OCI-LY1 (cell line): ENCODE data around the gene TIMP4.

Source experiments
- H2AFZ ChIP-seq: fragments of 200-600 bp; sonication (generic), shearing (Covaris generic); 2 replicates; pipeline ENCODE4 v1.6.0; 2014; ENCODE audit warnings: antibody characterized with exemption, mild to moderate bottlenecking, low read length
- H3F3A ChIP-seq: fragments of 200-600 bp; sonication (generic), shearing (Covaris generic); 2 replicates; pipeline ENCODE4 v1.6.0; 2014; ENCODE audit warnings: mild to moderate bottlenecking, antibody characterized with exemption, low read length, moderate library complexity; ENCODE audit not compliant: insufficient read depth
- H3K27ac ChIP-seq: fragments of 200-600 bp; sonication (generic); 2 replicates; pipeline ENCODE4 v1.5.1; 2014; ENCODE audit warnings: low read length, mixed run types, mild to moderate bottlenecking, low read depth; ENCODE audit not compliant: poor library complexity, severe bottlenecking
- H3K27me3 ChIP-seq: fragments of 200-600 bp; sonication (generic); 2 replicates; pipeline ENCODE4 v1.6.0; 2014; ENCODE audit warnings: antibody characterized with exemption, mild to moderate bottlenecking, low read length, moderate library complexity; ENCODE audit not compliant: insufficient read depth
- H3K36me3 ChIP-seq: fragments of 200-600 bp; sonication (generic); 2 replicates; pipeline ENCODE4 v1.6.1; 2014; ENCODE audit warnings: mild to moderate bottlenecking, antibody characterized with exemption, low read length, moderate library complexity, mixed read lengths; ENCODE audit not compliant: insufficient read depth
- H3K4me1 ChIP-seq: fragments of 200-600 bp; sonication (generic); 2 replicates; pipeline ENCODE4 v1.5.1; 2014; ENCODE audit warnings: mild to moderate bottlenecking, low read length, moderate library complexity; ENCODE audit not compliant: insufficient read depth, severe bottlenecking
- H3K4me2 ChIP-seq: fragments of 200-600 bp; sonication (generic), shearing (Covaris generic); 2 replicates; pipeline ENCODE4 v1.6.1; 2014; ENCODE audit warnings: low read length
- H3K4me3 ChIP-seq: fragments of 200-600 bp; sonication (generic); 2 replicates; pipeline ENCODE4 v1.5.1; 2014; ENCODE audit warnings: low read length, low read depth, mild to moderate bottlenecking, mixed read lengths; ENCODE audit not compliant: poor library complexity, severe bottlenecking
- H3K79me2 ChIP-seq: fragments of 200-600 bp; shearing (Covaris generic); 2 replicates; pipeline ENCODE4 v1.6.1; 2016; ENCODE audit warnings: mixed run types, low read length, mixed read lengths; ENCODE audit not compliant: insufficient read depth
- H3K9ac ChIP-seq: fragments of 200-600 bp; sonication (generic), shearing (Covaris generic); 2 replicates; pipeline ENCODE4 v1.6.1; 2014; ENCODE audit warnings: mild to moderate bottlenecking, low read length, mixed read lengths
- H3K9me2 ChIP-seq: fragments of 200-600 bp; sonication (generic), shearing (Covaris generic); 2 replicates; pipeline ENCODE4 v1.6.1; 2014; ENCODE audit warnings: low read depth, mild to moderate bottlenecking, low read length, mixed read lengths
- H3K9me3 ChIP-seq: fragments of 200-600 bp; shearing (Covaris generic); 2 replicates; pipeline ENCODE4 v1.6.1; 2014; ENCODE audit warnings: low read length, mixed read lengths
- H4K20me1 ChIP-seq: fragments of 200-600 bp; sonication (generic), shearing (Covaris generic); 2 replicates; pipeline ENCODE4 v1.6.0; 2016; ENCODE audit warnings: mild to moderate bottlenecking, low read length; ENCODE audit not compliant: insufficient read depth
- CTCF ChIP-seq: fragments of 200-600 bp; sonication (generic), shearing (Covaris generic); IDR thresholded peaks from 2 replicates; pipeline ENCODE4 v1.5.1; 2017; ENCODE audit warnings: mild to moderate bottlenecking, antibody characterized with exemption, low read length, moderate library complexity, mixed read lengths
- EZH2 ChIP-seq: fragments of 200-600 bp; sonication (generic), shearing (Covaris generic); IDR thresholded peaks from 2 replicates; pipeline ENCODE4 v1.8.0; 2017; ENCODE audit warnings: borderline replicate concordance, mixed run types, mild to moderate bottlenecking, antibody characterized with exemption, low read length, moderate library complexity, mixed read lengths

Gene TIMP4

DNA sequence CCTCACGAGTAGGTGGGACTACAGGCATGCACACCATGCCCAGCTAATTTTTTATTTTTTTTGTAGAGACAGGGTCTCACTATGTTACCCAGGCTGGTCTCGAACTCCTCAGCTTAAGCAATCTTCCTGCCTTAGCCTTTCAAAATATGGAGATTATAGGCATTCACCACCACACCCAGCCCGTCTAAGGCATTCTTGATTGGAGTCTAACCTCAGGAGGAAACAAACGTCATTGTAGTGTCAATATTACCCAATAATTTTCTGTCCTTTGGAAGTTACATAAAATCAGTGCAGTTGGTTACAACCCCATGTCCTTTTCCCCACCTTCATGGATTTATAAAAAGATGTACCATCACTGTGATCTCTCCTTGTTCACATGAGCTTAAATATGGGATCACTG lies 41.8 kb downstream of the TIMP4 start:
- Histone ChIP-seq H2AFZ (no peak overlapping the region), H3F3A (no peaks in the 10 kb centered on the region), H3K36me3 (no peaks in the 10 kb centered on the region), H3K9me3 (no peaks in the 10 kb centered on the region), H3K79me2 (no peaks in the 10 kb centered on the region), H4K20me1 (no peaks in the 10 kb centered on the region), H3K27me3 (no peaks in the 10 kb centered on the region), H3K9ac (no peak overlapping the region), H3K27ac (no peak overlapping the region), H3K4me2 (no peak overlapping the region), H3K4me3 (no peak overlapping the region), H3K9me2 (no peaks in the 10 kb centered on the region), H3K4me1 (no peaks in the 10 kb centered on the region)
- TF ChIP-seq CTCF (no peak), EZH2 (no peak)

- no peak for TF ChIP-seq EZH2
- no peak for TF ChIP-seq CTCF
Measured at GRCh38 chr3:12115849-12116248, 42.9 kb downstream of the TIMP4 start.

DNA sequence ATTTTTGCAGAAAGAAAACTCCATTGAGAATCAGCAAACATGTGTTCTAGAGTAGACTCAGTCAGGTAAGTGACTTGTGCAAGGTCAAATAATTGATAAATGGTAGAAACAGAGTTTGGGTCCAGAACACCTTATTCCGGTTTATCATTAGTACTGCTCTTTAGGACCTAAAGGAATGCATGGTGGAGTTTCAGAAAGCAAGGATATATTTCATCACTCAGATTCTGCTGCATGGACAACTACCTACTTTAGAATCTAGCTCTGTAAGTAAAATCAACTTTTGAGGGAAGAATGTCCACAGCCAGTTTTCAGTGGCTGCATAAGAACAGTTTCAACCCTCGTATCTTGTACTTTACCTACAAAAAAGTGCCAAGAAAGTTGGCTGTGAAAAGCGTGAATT lies 43.6 kb downstream of the TIMP4 start:
- TF ChIP-seq CTCF (no peak), EZH2 (no peak)
- Histone ChIP-seq H3K79me2 (no peaks in the 10 kb centered on the region), H3K4me1 (no peaks in the 10 kb centered on the region)

More at GRCh38 chr3:12115849-12116248, 42.9 kb downstream of the TIMP4 start:
- no peaks in the 10 kb centered on the region for H3K79me2 ChIP-seq
- no peaks in the 10 kb centered on the region for H3K9me2 ChIP-seq
- no peaks in the 10 kb centered on the region for H4K20me1 ChIP-seq
- no peaks in the 10 kb centered on the region for H3K36me3 ChIP-seq
- H3F3A ChIP-seq = no peaks in the 10 kb centered on the region
- no peak overlapping the region for H3K4me2 ChIP-seq
- no peak overlapping the region for H3K9ac ChIP-seq
- H3K27ac ChIP-seq = no peak overlapping the region
- H3K4me1 ChIP-seq = no peaks in the 10 kb centered on the region
- H3K27me3 ChIP-seq = no peaks in the 10 kb centered on the region; the same call in 1 of the 2 replicates
- H3K4me3 ChIP-seq = no peak overlapping the region
- H3K9me3 ChIP-seq = no peaks in the 10 kb centered on the region
- H2AFZ ChIP-seq = no peak overlapping the region

More for the DNA sequence above, 43.6 kb downstream of the TIMP4 start:
- no peaks in the 10 kb centered on the region for H3F3A ChIP-seq
- no peaks in the 10 kb centered on the region for H4K20me1 ChIP-seq
- no peaks in the 10 kb centered on the region for H3K9me3 ChIP-seq
- no peak overlapping the region for H3K27ac ChIP-seq
- no peaks in the 10 kb centered on the region for H3K36me3 ChIP-seq
- no peak overlapping the region for H3K4me2 ChIP-seq
- no peak overlapping the region for H3K4me3 ChIP-seq
- H2AFZ ChIP-seq = no peak overlapping the region
- no peak overlapping the region for H3K9ac ChIP-seq
- H3K9me2 ChIP-seq = no peaks in the 10 kb centered on the region
- no peaks in the 10 kb centered on the region; the same call in 1 of the 2 replicates for H3K27me3 ChIP-seq
